WI38 (cell line): Measurements from ENCODE around the gene BRCC3.
A peak's percentile ranks its signal among the peaks of the same experiment; 100 is the strongest.

Experiments used
- H3K4me3 ChIP-seq: 2 replicates; pipeline ENCODE4 v1.5.1; 2011; ENCODE audit warnings: low read depth, mild to moderate bottlenecking, control low read depth, low read length
- CTCF ChIP-seq: IDR thresholded peaks from 2 replicates; pipeline ENCODE4 v1.5.1; 2012; ENCODE audit warnings: low read depth, mild to moderate bottlenecking, control low read depth, low read length

BRCC3 gene

GRCh38 chrX:155148724-155149537 lies 77.6 kb downstream of the BRCC3 start:
- H3K4me3 ChIP-seq, result no peak overlapping the region
- peak; percentile 34; the same call in 1 of the 2 replicates for TF ChIP-seq CTCF

- no peak overlapping the region for H3K4me3 ChIP-seq
- no peak for TF ChIP-seq CTCF
These were observed 98.6 kb downstream of the BRCC3 start for GRCh38 chrX:155169881-155170280.
